GM12878 (cell line): ENCODE measurements around the gene RAB3A. TPM values are rescaled to one million over a fixed set of nuclear protein-coding genes. Genes with fewer than 3 reads are reported as not detected.

Experiments used
- CREB1 ChIP-seq: IDR thresholded peaks from 2 replicates; pipeline ENCODE4 v1.6.1; 2012; ENCODE audit warnings: low read depth, mild to moderate bottlenecking, inconsistent platforms
- DPF2 ChIP-seq: fragments of 450-650 bp; IDR thresholded peaks from 2 replicates; pipeline ENCODE4 v1.6.1; 2017; ENCODE audit warnings: mild to moderate bottlenecking
- ELK1 ChIP-seq: IDR thresholded peaks from 2 replicates; pipeline ENCODE4 v1.6.1; 2012; ENCODE audit warnings: low read depth, low read length, improper control_type of control experiment
- IKZF2 ChIP-seq, 2 experiments: fragments of 450-650 bp; IDR thresholded peaks; 2 replicates each; pipeline ENCODE4 v1.6.1; 2017; ENCODE audit warnings: mild to moderate bottlenecking in 2 of 2, moderate library complexity in 2 of 2
- MYB ChIP-seq: fragments of 150-350 bp; IDR thresholded peaks from 2 replicates; pipeline ENCODE4 v1.6.1; 2014; ENCODE audit warnings: mild to moderate bottlenecking, low read depth, low read length, borderline replicate concordance
- NFIC ChIP-seq: IDR thresholded peaks from 2 replicates; pipeline ENCODE4 v1.6.1; 2012; ENCODE audit warnings: low read depth, mild to moderate bottlenecking, inconsistent platforms, low read length, moderate library complexity
- NR2C2 ChIP-seq: IDR thresholded peaks from 2 replicates; pipeline ENCODE4 v1.6.1; 2011; ENCODE audit warnings: borderline replicate concordance, low read depth; ENCODE audit not compliant: control insufficient read depth, insufficient read length
- RAD21 ChIP-seq: IDR thresholded peaks from 2 replicates; pipeline ENCODE4 v1.6.1; 2011; ENCODE audit warnings: mild to moderate bottlenecking, low read depth, low read length, moderate library complexity; ENCODE audit not compliant: insufficient read depth
- RBBP5 ChIP-seq: fragments of 200-600 bp; sonication (generic); conservative IDR thresholded peaks from 2 replicates; pipeline ENCODE4 v1.6.1; 2016
- SREBF1 ChIP-seq: IDR thresholded peaks from 2 replicates; pipeline ENCODE4 v1.6.1; 2012; ENCODE audit warnings: mild to moderate bottlenecking, low read length
- YBX1 ChIP-seq: fragments of 450-650 bp; IDR thresholded peaks from 2 replicates; pipeline ENCODE4 v1.6.1; 2016; ENCODE audit warnings: antibody characterized with exemption
- ZNF217 ChIP-seq: fragments of 450-650 bp; IDR thresholded peaks from 2 replicates; pipeline ENCODE4 v1.6.1; 2017; ENCODE audit warnings: antibody characterized with exemption, mild to moderate bottlenecking
- ZNF274 ChIP-seq: IDR thresholded peaks from one replicate; pipeline ENCODE4 v1.8.0; 2011; ENCODE audit not compliant: insufficient read length, insufficient read depth
- polyA plus RNA-seq, 11 experiments: library from polyadenylated mRNA; depleted of rRNA in 4 of 11; unstranded in 6 of 11; stranded (reverse) in 5 of 11; fragments of >200 nt; fragmentation: Nextera tagmentation in 4 of 11; fragmentation: Illumina TruSeq in 1 of 11; extraction: Ambion mirVana in 4 of 11; extraction: Trizol in 1 of 11; gene quantifications; 1 replicate in 1 of 11; 2 replicates in 10 of 11; pipeline versions ENCODE4 v1.2.1 to v1.2.3, GENCODE V29; 2011 to 2016; ENCODE audit warnings: inconsistent platforms in 2 of 11, missing spikeins in 2 of 11, low read depth in 1 of 11
- total RNA-seq, 4 experiments: library from RNA; depleted of rRNA in 3 of 4; stranded (reverse); fragments of >200 nt in 3 of 4; fragmentation: Illumina TruSeq in 1 of 4; extraction: Trizol in 1 of 4; gene quantifications; 2 replicates each; pipeline versions ENCODE4 v1.2.1 to v1.2.3, GENCODE V29; 2013 to 2021
- TF ChIP-seq, protein P1 (sequence below): IDR thresholded peaks from 2 replicates; pipeline ENCODE4 v1.6.1; 2011; ENCODE audit warnings: mild to moderate bottlenecking, low read depth, low read length, moderate library complexity; ENCODE audit not compliant: insufficient replicate concordance
- TF ChIP-seq, protein P2 (sequence below): fragments of 450-650 bp; formaldehyde crosslinking; IDR thresholded peaks from 2 replicates; pipeline ENCODE4 v1.5.0; 2022; ENCODE audit warnings: mild to moderate bottlenecking, missing genetic modification characterization
- TF ChIP-seq, protein P3 (sequence below): fragments of 450-650 bp; IDR thresholded peaks from 2 replicates; pipeline ENCODE4 v1.6.1; 2018; ENCODE audit warnings: borderline replicate concordance, mild to moderate bottlenecking; ENCODE audit not compliant: partially characterized antibody
- TF ChIP-seq, protein P4 (sequence below), 3 experiments: IDR thresholded peaks in 2 of 3; conservative IDR thresholded peaks in 1 of 3; 2 replicates each; pipeline ENCODE4 v1.5.1; 2011; ENCODE audit warnings: low read depth in 3 of 3, low read length in 3 of 3, mild to moderate bottlenecking in 3 of 3, control low read depth in 2 of 3, moderate library complexity in 2 of 3, inconsistent platforms in 1 of 3, mixed read lengths in 1 of 3; ENCODE audit not compliant: control insufficient read depth in 2 of 3, insufficient read depth in 1 of 3; ENCODE audit errors: extremely low read depth in 1 of 3
- TF ChIP-seq, protein P5 (sequence below): fragments of 450-650 bp; IDR thresholded peaks from 2 replicates; pipeline ENCODE4 v1.6.1; 2017; ENCODE audit warnings: mild to moderate bottlenecking

Gene RAB3A
- total and polyA plus RNA-seq, 10 of the 15 experiments (the other 5 are each of a cell fraction or from before 2014, with no cell fraction given), result 0.07 to 3.5 (median 1.2) TPM; not detected in 1

DNA sequence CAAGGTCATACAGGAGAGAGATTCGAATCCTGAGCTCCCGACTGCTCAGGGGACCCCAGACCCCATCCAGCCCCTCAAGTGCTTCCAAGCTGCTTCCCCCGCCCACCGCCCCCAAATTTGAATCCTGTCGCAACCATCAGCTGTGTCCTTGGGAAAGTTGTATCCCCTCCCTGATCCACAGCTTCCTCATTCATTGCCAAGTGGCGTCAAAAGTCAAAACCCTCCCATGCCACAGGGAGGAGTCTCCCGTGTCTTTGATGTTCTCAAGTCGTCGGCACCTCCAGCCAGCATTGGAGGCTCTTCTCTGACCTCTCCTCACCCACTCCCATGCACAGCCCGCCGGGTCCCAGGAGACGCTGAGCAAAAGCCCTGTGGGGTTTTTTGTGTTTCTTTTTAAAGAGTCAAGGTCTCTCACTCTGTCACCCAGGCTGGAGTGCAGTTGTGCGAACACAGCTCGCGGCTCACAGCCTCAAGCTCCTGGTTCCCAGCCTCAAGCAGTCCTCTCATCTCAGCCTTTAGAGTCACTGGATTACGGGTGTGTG is 33.1 kb downstream of the RAB3A start (continued):
- TF ChIP-seq, protein P1, sequence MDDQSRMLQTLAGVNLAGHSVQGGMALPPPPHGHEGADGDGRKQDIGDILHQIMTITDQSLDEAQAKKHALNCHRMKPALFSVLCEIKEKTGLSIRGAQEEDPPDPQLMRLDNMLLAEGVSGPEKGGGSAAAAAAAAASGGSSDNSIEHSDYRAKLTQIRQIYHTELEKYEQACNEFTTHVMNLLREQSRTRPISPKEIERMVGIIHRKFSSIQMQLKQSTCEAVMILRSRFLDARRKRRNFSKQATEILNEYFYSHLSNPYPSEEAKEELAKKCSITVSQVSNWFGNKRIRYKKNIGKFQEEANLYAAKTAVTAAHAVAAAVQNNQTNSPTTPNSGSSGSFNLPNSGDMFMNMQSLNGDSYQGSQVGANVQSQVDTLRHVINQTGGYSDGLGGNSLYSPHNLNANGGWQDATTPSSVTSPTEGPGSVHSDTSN, result no peak
- TF ChIP-seq IKZF2 (IDR thresholded peaks at IDR 0.05) (peak; percentile 88 to 92), ZNF274 (no peak), NFIC (no peak), YBX1 (peak; percentile 98), MYB (no peak), RAD21 (no peak), SREBF1 (no peak), DPF2 (peak; percentile 53), NR2C2 (no peak), ELK1 (no peak), CREB1 (0 out of 2 replicates have a peak, but pooled peaks have one; percentile 11), RBBP5 (no peak), ZNF217 (peak; percentile 32; the same call in 1 of the 2 replicates)
- TF ChIP-seq, protein P2, sequence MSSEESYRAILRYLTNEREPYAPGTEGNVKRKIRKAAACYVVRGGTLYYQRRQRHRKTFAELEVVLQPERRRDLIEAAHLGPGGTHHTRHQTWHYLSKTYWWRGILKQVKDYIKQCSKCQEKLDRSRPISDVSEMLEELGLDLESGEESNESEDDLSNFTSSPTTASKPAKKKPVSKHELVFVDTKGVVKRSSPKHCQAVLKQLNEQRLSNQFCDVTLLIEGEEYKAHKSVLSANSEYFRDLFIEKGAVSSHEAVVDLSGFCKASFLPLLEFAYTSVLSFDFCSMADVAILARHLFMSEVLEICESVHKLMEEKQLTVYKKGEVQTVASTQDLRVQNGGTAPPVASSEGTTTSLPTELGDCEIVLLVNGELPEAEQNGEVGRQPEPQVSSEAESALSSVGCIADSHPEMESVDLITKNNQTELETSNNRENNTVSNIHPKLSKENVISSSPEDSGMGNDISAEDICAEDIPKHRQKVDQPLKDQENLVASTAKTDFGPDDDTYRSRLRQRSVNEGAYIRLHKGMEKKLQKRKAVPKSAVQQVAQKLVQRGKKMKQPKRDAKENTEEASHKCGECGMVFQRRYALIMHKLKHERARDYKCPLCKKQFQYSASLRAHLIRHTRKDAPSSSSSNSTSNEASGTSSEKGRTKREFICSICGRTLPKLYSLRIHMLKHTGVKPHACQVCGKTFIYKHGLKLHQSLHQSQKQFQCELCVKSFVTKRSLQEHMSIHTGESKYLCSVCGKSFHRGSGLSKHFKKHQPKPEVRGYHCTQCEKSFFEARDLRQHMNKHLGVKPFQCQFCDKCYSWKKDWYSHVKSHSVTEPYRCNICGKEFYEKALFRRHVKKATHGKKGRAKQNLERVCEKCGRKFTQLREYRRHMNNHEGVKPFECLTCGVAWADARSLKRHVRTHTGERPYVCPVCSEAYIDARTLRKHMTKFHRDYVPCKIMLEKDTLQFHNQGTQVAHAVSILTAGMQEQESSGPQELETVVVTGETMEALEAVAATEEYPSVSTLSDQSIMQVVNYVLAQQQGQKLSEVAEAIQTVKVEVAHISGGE (CRISPR knock-in tag), result no peak
- TF ChIP-seq, protein P3, sequence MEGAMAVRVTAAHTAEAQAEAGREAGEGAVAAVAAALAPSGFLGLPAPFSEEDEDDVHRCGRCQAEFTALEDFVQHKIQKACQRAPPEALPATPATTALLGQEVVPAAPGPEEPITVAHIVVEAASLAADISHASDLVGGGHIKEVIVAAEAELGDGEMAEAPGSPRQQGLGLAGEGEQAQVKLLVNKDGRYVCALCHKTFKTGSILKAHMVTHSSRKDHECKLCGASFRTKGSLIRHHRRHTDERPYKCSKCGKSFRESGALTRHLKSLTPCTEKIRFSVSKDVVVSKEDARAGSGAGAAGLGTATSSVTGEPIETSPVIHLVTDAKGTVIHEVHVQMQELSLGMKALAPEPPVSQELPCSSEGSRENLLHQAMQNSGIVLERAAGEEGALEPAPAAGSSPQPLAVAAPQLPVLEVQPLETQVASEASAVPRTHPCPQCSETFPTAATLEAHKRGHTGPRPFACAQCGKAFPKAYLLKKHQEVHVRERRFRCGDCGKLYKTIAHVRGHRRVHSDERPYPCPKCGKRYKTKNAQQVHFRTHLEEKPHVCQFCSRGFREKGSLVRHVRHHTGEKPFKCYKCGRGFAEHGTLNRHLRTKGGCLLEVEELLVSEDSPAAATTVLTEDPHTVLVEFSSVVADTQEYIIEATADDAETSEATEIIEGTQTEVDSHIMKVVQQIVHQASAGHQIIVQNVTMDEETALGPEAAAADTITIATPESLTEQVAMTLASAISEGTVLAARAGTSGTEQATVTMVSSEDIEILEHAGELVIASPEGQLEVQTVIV, result no peak
- TF ChIP-seq, protein P4, sequence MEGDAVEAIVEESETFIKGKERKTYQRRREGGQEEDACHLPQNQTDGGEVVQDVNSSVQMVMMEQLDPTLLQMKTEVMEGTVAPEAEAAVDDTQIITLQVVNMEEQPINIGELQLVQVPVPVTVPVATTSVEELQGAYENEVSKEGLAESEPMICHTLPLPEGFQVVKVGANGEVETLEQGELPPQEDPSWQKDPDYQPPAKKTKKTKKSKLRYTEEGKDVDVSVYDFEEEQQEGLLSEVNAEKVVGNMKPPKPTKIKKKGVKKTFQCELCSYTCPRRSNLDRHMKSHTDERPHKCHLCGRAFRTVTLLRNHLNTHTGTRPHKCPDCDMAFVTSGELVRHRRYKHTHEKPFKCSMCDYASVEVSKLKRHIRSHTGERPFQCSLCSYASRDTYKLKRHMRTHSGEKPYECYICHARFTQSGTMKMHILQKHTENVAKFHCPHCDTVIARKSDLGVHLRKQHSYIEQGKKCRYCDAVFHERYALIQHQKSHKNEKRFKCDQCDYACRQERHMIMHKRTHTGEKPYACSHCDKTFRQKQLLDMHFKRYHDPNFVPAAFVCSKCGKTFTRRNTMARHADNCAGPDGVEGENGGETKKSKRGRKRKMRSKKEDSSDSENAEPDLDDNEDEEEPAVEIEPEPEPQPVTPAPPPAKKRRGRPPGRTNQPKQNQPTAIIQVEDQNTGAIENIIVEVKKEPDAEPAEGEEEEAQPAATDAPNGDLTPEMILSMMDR (IDR thresholded peaks at IDR 0.05 in 2 of 3, conservative IDR thresholded peaks at IDR 0.05 in 1 of 3; ENCODE audit: control insufficient read depth in 2 of 3, extremely low read depth in 1 of 3, insufficient read depth in 1 of 3, low read depth in 3 of 3, low read length in 3 of 3), result no peak
- TF ChIP-seq, protein P5, sequence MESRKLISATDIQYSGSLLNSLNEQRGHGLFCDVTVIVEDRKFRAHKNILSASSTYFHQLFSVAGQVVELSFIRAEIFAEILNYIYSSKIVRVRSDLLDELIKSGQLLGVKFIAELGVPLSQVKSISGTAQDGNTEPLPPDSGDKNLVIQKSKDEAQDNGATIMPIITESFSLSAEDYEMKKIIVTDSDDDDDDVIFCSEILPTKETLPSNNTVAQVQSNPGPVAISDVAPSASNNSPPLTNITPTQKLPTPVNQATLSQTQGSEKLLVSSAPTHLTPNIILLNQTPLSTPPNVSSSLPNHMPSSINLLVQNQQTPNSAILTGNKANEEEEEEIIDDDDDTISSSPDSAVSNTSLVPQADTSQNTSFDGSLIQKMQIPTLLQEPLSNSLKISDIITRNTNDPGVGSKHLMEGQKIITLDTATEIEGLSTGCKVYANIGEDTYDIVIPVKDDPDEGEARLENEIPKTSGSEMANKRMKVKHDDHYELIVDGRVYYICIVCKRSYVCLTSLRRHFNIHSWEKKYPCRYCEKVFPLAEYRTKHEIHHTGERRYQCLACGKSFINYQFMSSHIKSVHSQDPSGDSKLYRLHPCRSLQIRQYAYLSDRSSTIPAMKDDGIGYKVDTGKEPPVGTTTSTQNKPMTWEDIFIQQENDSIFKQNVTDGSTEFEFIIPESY, result no peak
